Neural cell (in vitro differentiated cells): ENCODE results near the gene SLK. TPM values are rescaled to one million over a fixed set of nuclear protein-coding genes. Genes with fewer than 3 reads are reported as not detected.

Source experiments
- H2AFZ ChIP-seq: fragments of 200-600, 300-800 bp; sonication (generic), shearing (Covaris generic); 2 replicates; pipeline ENCODE4 v1.6.0; 2014; ENCODE audit warnings: low read depth, mild to moderate bottlenecking, antibody characterized with exemption, low read length, moderate library complexity
- H3F3A ChIP-seq: fragments of 200-600 bp; shearing (Covaris generic); 2 replicates; pipeline ENCODE4 v1.6.1; 2016; ENCODE audit warnings: mild to moderate bottlenecking, moderate library complexity, mixed read lengths, antibody characterized with exemption, low read length; ENCODE audit not compliant: insufficient read depth, poor library complexity, severe bottlenecking
- H3K27ac ChIP-seq: fragments of 200-600, 300-800 bp; sonication (generic), shearing (Covaris generic); 2 replicates; pipeline ENCODE4 v1.5.1; 2014; ENCODE audit warnings: mild to moderate bottlenecking, low read length, moderate library complexity
- H3K27me3 ChIP-seq: fragments of 300-800, 200-600 bp; sonication (generic), shearing (Covaris generic); 2 replicates; pipeline ENCODE4 v1.6.0; 2014; ENCODE audit warnings: mild to moderate bottlenecking, low read depth, low read length, moderate library complexity; ENCODE audit not compliant: insufficient read depth
- H3K36me3 ChIP-seq: fragments of 300-800, 200-600 bp; sonication (generic), shearing (Covaris generic); 2 replicates; pipeline ENCODE4 v1.5.1; 2014; ENCODE audit warnings: mild to moderate bottlenecking, antibody characterized with exemption, low read length, moderate library complexity; ENCODE audit not compliant: insufficient read depth
- H3K4me2 ChIP-seq: fragments of 300-800, 200-600 bp; sonication (generic), shearing (Covaris generic); 2 replicates; pipeline ENCODE4 v1.6.0; 2014; ENCODE audit warnings: mild to moderate bottlenecking, low read length
- H3K4me3 ChIP-seq: fragments of 300-800, 200-600 bp; sonication (generic), shearing (Covaris generic); 2 replicates; pipeline ENCODE4 v1.5.1; 2014; ENCODE audit warnings: mild to moderate bottlenecking, low read length, moderate library complexity
- H3K79me2 ChIP-seq: fragments of 200-600 bp; shearing (Covaris generic); replicated peaks from 2 replicates; pipeline ENCODE4 v1.6.0; 2014; ENCODE audit warnings: mild to moderate bottlenecking, low read length, moderate library complexity; ENCODE audit not compliant: insufficient read depth
- H3K9ac ChIP-seq: fragments of 300-800, 200-600 bp; sonication (generic), shearing (Covaris generic); 2 replicates; pipeline ENCODE4 v1.6.1; 2016; ENCODE audit warnings: mild to moderate bottlenecking, low read length, mixed read lengths
- H3K9me2 ChIP-seq: fragments of 200-600 bp; shearing (Covaris generic); 2 replicates; pipeline ENCODE4 v1.6.1; 2016; ENCODE audit warnings: mild to moderate bottlenecking, low read length, mixed read lengths; ENCODE audit not compliant: insufficient read depth
- H3K9me3 ChIP-seq: fragments of 200-600, 300-800 bp; sonication (generic), shearing (Covaris generic); 2 replicates; pipeline ENCODE4 v1.6.1; 2016; ENCODE audit warnings: mild to moderate bottlenecking, mixed run types, low read length, moderate library complexity, mixed read lengths
- H4K20me1 ChIP-seq: fragments of 200-600 bp; shearing (Covaris generic); 2 replicates; pipeline ENCODE4 v1.6.1; 2016; ENCODE audit warnings: mild to moderate bottlenecking, mixed run types; ENCODE audit not compliant: insufficient read depth
- EP300 ChIP-seq: fragments of 450-650 bp; conservative IDR thresholded peaks from 2 replicates; pipeline ENCODE4 v1.6.1; 2014; ENCODE audit warnings: antibody characterized with exemption, mild to moderate bottlenecking, moderate library complexity; ENCODE audit not compliant: poor library complexity, severe bottlenecking
- EZH2 ChIP-seq: fragments of 200-600, 300-800 bp; shearing (Covaris generic), sonication (generic); IDR thresholded peaks from 2 replicates; pipeline ENCODE4 v1.6.1; 2014; ENCODE audit warnings: antibody characterized with exemption, low read length, borderline replicate concordance, mild to moderate bottlenecking; ENCODE audit not compliant: insufficient read depth, poor library complexity, severe bottlenecking
- MXI1 ChIP-seq: fragments of 450-650 bp; conservative IDR thresholded peaks from 2 replicates; pipeline ENCODE4 v1.6.1; 2014; ENCODE audit warnings: antibody characterized with exemption, mild to moderate bottlenecking; ENCODE audit not compliant: poor library complexity, severe bottlenecking
- POLR2AphosphoS5 ChIP-seq: IDR thresholded peaks from 2 replicates; pipeline ENCODE4 v1.6.1; 2012
- RAD21 ChIP-seq: fragments of 450-650 bp; conservative IDR thresholded peaks from 2 replicates; pipeline ENCODE4 v1.6.1; 2014; ENCODE audit warnings: antibody characterized with exemption, mild to moderate bottlenecking, moderate library complexity
- SMC3 ChIP-seq: fragments of 450-650 bp; conservative IDR thresholded peaks from 2 replicates; pipeline ENCODE4 v1.6.1; 2014; ENCODE audit warnings: antibody characterized with exemption, mild to moderate bottlenecking, moderate library complexity; ENCODE audit not compliant: poor library complexity
- TAF1 ChIP-seq: IDR thresholded peaks from 2 replicates; pipeline ENCODE4 v1.6.1; 2012; ENCODE audit warnings: low read depth
- polyA plus RNA-seq: library from polyadenylated mRNA; depleted of rRNA; stranded (reverse); fragments of >200 nt; gene quantifications from 2 replicates; pipeline ENCODE4 v1.2.3, GENCODE V29; 2014
- TF ChIP-seq, protein P1 (sequence below): IDR thresholded peaks from 2 replicates; pipeline ENCODE4 v1.6.1; 2012; ENCODE audit warnings: borderline replicate concordance
- TF ChIP-seq, protein P2 (sequence below): fragments of 450-650 bp; IDR thresholded peaks from 2 replicates; pipeline ENCODE4 v1.5.1; 2014; ENCODE audit warnings: antibody characterized with exemption, mild to moderate bottlenecking, moderate library complexity; ENCODE audit not compliant: poor library complexity, severe bottlenecking

Gene SLK
- polyA plus RNA-seq, 1 donor from 2014 or later: 23.7 TPM

DNA sequence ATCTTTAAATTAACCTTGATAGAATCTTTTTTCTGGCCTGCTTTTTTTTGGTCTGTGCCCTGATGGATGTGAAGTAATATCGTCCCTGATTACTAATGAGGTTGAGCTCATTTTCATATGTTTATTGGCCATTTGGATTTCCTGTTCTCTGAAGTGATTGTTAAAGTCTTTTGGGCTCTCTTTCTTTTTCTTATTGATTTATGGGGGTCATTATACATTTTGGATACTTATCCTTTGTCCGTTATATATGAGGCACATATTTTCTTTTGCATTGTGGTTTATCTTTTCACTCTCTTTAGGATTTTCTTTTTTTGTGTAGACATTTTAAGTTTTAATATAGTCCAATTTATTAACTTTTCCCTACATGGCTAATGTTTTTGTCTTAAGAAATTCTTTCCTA lies 12.6 kb downstream of the SLK start:
- Histone ChIP-seq H3K9me3 (no peaks in the 10 kb centered on the region), H3K27ac (no peak overlapping the region), H3K9ac (no peak overlapping the region), H3K27me3 (no peaks in the 10 kb centered on the region), H3K36me3 (no peaks in the 10 kb centered on the region), H3K79me2 (peaks cover 18% of the 10 kb centered on the region), H2AFZ (no peak overlapping the region), H3F3A (no peaks in the 10 kb centered on the region), H3K9me2 (no peaks in the 10 kb centered on the region), H4K20me1 (no peaks in the 10 kb centered on the region), H3K4me3 (no peak overlapping the region), H3K4me2 (no peak overlapping the region)
- TF ChIP-seq MXI1 (no peak), POLR2AphosphoS5 (no peak), SMC3 (no peak), TAF1 (no peak), EZH2 (no peak), EP300 (no peak), RAD21 (no peak)
- TF ChIP-seq, protein P1, sequence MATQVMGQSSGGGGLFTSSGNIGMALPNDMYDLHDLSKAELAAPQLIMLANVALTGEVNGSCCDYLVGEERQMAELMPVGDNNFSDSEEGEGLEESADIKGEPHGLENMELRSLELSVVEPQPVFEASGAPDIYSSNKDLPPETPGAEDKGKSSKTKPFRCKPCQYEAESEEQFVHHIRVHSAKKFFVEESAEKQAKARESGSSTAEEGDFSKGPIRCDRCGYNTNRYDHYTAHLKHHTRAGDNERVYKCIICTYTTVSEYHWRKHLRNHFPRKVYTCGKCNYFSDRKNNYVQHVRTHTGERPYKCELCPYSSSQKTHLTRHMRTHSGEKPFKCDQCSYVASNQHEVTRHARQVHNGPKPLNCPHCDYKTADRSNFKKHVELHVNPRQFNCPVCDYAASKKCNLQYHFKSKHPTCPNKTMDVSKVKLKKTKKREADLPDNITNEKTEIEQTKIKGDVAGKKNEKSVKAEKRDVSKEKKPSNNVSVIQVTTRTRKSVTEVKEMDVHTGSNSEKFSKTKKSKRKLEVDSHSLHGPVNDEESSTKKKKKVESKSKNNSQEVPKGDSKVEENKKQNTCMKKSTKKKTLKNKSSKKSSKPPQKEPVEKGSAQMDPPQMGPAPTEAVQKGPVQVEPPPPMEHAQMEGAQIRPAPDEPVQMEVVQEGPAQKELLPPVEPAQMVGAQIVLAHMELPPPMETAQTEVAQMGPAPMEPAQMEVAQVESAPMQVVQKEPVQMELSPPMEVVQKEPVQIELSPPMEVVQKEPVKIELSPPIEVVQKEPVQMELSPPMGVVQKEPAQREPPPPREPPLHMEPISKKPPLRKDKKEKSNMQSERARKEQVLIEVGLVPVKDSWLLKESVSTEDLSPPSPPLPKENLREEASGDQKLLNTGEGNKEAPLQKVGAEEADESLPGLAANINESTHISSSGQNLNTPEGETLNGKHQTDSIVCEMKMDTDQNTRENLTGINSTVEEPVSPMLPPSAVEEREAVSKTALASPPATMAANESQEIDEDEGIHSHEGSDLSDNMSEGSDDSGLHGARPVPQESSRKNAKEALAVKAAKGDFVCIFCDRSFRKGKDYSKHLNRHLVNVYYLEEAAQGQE: no peak
- TF ChIP-seq, protein P2, sequence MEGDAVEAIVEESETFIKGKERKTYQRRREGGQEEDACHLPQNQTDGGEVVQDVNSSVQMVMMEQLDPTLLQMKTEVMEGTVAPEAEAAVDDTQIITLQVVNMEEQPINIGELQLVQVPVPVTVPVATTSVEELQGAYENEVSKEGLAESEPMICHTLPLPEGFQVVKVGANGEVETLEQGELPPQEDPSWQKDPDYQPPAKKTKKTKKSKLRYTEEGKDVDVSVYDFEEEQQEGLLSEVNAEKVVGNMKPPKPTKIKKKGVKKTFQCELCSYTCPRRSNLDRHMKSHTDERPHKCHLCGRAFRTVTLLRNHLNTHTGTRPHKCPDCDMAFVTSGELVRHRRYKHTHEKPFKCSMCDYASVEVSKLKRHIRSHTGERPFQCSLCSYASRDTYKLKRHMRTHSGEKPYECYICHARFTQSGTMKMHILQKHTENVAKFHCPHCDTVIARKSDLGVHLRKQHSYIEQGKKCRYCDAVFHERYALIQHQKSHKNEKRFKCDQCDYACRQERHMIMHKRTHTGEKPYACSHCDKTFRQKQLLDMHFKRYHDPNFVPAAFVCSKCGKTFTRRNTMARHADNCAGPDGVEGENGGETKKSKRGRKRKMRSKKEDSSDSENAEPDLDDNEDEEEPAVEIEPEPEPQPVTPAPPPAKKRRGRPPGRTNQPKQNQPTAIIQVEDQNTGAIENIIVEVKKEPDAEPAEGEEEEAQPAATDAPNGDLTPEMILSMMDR: no peak

DNA sequence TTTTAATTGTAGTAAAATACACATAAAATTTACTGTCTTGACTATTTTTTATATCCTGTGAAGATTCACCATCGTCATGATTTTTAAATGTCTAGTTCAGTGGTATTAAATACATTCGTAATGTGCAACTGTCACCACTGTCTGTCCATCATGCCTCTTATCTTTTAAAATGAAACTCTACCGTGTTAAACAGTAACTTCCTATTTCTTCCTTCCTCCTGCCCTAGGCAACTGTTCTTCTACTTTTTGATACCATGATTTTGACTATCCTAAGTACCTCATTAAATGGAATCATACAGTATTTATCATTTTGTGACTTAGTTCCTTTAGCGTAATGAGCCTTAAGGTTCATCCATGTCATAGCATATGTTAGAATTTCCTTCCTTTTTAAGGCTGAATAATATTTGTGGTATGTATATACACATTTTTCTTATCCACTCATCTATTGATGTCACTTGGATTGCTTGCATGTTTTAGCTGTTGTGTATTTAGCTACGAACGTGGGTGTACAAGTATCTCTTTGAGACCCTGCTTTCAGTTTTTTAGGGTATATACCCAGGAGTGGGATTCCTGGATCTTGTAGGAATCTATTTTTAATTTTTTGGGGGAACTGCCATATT lies 13.5 kb downstream of the SLK start:
- no peak overlapping the region for H3K4me2 ChIP-seq
- TF ChIP-seq EZH2: no peak
- TF ChIP-seq, protein P1: no peak
- no peak for TF ChIP-seq MXI1
- TF ChIP-seq POLR2AphosphoS5: no peak
- TF ChIP-seq, protein P2: no peak
- no peak for TF ChIP-seq EP300

More for the DNA sequence above, 13.5 kb downstream of the SLK start:
- H3K27ac ChIP-seq: no peak overlapping the region
- no peak overlapping the region for H2AFZ ChIP-seq
- H3K36me3 ChIP-seq: no peaks in the 10 kb centered on the region
- H3F3A ChIP-seq: no peaks in the 10 kb centered on the region
- peaks cover 23% of the 10 kb centered on the region for H3K79me2 ChIP-seq
- no peaks in the 10 kb centered on the region for H4K20me1 ChIP-seq
- no peaks in the 10 kb centered on the region for H3K9me2 ChIP-seq
- H3K9ac ChIP-seq: no peak overlapping the region
- no peaks in the 10 kb centered on the region for H3K9me3 ChIP-seq
- H3K27me3 ChIP-seq: no peaks in the 10 kb centered on the region
- H3K4me3 ChIP-seq: no peak overlapping the region
